ENCODE results near the gene ASPA.

GRCh38 chr17:3526491-3526890 lies 50.7 kb downstream of the ASPA start:
- TF ChIP-seq POLR2A (IDR thresholded peaks at IDR 0.05; ENCODE audit: low read length) (no peak), GATA1 (IDR thresholded peaks at IDR 0.05; ENCODE audit: low read depth, low read length) (no peak)
